WTC11 (cell line): ENCODE data around the gene NPAS3.

Experiments
- CREB1 ChIP-seq: sonication (generic); formaldehyde crosslinking; IDR thresholded peaks from 2 replicates; pipeline ENCODE4 v1.8.0; 2023; ENCODE audit warnings: mild to moderate bottlenecking, missing genetic modification reagents
- JUN ChIP-seq: sonication (generic); formaldehyde crosslinking; IDR thresholded peaks from 2 replicates; pipeline ENCODE4 v1.8.0; 2023; ENCODE audit warnings: mild to moderate bottlenecking, missing genetic modification reagents
- KAT7 ChIP-seq: sonication (generic); formaldehyde crosslinking; IDR thresholded peaks from 2 replicates; pipeline ENCODE4 v1.8.1; 2023; ENCODE audit warnings: missing genetic modification reagents, mild to moderate bottlenecking, borderline replicate concordance
- RELA ChIP-seq: sonication (generic); formaldehyde crosslinking; IDR thresholded peaks from 2 replicates; pipeline ENCODE4 v1.8.1; 2022; ENCODE audit warnings: missing genetic modification reagents, mild to moderate bottlenecking, borderline replicate concordance
- TEAD1 ChIP-seq: sonication (generic); formaldehyde crosslinking; IDR thresholded peaks from 2 replicates; pipeline ENCODE4 v1.8.0; 2022; ENCODE audit warnings: mild to moderate bottlenecking, missing genetic modification reagents
- TEAD4 ChIP-seq: sonication (generic); formaldehyde crosslinking; IDR thresholded peaks from 2 replicates; pipeline ENCODE4 v1.8.0; 2022; ENCODE audit warnings: mild to moderate bottlenecking, missing genetic modification reagents
- ZNF416 ChIP-seq: fragments of 250-450 bp; sonication (Bioruptor Pico); IDR thresholded peaks from 2 replicates; pipeline ENCODE4 v1.9.0; 2021; ENCODE audit warnings: mild to moderate bottlenecking, inconsistent platforms
- TF ChIP-seq, protein P1 (sequence below): sonication (generic); formaldehyde crosslinking; IDR thresholded peaks from 2 replicates; pipeline ENCODE4 v1.8.0; 2022; ENCODE audit warnings: missing genetic modification reagents
- TF ChIP-seq, protein P2 (sequence below): sonication (generic); formaldehyde crosslinking; IDR thresholded peaks from 2 replicates; pipeline ENCODE4 v1.8.0; 2022; ENCODE audit warnings: mild to moderate bottlenecking, missing genetic modification reagents
- TF ChIP-seq, protein P3 (sequence below): fragments of 200-600 bp; IDR thresholded peaks from 2 replicates; pipeline ENCODE4 v1.8.0; 2022; ENCODE audit warnings: antibody characterized with exemption
- TF ChIP-seq, protein P4 (sequence below): sonication (generic); formaldehyde crosslinking; IDR thresholded peaks from 2 replicates; pipeline ENCODE4 v1.8.1; 2023; ENCODE audit warnings: mild to moderate bottlenecking, moderate library complexity, missing genetic modification reagents
- TF ChIP-seq, protein P5 (sequence below): sonication (generic); formaldehyde crosslinking; IDR thresholded peaks from 2 replicates; pipeline ENCODE4 v1.8.0; 2023; ENCODE audit warnings: missing genetic modification reagents
- TF ChIP-seq, protein P6 (sequence below): sonication (generic); formaldehyde crosslinking; conservative IDR thresholded peaks from 2 replicates; pipeline ENCODE4 v1.8.1; 2022; ENCODE audit warnings: mild to moderate bottlenecking, missing genetic modification reagents

DNA sequence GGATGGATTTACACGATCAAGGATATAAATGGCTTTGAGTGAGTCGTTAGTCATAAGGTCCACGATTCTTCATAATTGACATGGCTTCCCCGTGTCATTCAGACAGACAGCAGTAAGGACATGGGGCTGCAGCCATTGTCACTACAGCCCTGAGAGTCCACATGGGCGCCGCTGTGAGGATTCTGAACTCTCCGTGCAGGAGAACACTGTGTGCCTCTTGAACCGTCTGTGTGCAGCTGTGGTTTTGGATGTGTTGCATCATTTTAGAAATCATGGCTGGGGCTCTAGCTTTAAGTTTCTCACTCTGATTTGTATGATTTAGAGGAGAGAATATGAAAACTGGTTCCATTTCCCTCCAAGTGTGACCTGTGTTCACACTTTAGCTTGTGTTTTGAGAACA is 47.2 kb downstream of the NPAS3 start:
- TF ChIP-seq RELA (CRISPR knock-in tag) (no peak), KAT7 (CRISPR knock-in tag) (no peak), TEAD1 (no peak), ZNF416 (CRISPR knock-in tag) (no peak), CREB1 (no peak), TEAD4 (CRISPR knock-in tag) (no peak), JUN (CRISPR knock-in tag) (no peak)
- TF ChIP-seq, protein P1, sequence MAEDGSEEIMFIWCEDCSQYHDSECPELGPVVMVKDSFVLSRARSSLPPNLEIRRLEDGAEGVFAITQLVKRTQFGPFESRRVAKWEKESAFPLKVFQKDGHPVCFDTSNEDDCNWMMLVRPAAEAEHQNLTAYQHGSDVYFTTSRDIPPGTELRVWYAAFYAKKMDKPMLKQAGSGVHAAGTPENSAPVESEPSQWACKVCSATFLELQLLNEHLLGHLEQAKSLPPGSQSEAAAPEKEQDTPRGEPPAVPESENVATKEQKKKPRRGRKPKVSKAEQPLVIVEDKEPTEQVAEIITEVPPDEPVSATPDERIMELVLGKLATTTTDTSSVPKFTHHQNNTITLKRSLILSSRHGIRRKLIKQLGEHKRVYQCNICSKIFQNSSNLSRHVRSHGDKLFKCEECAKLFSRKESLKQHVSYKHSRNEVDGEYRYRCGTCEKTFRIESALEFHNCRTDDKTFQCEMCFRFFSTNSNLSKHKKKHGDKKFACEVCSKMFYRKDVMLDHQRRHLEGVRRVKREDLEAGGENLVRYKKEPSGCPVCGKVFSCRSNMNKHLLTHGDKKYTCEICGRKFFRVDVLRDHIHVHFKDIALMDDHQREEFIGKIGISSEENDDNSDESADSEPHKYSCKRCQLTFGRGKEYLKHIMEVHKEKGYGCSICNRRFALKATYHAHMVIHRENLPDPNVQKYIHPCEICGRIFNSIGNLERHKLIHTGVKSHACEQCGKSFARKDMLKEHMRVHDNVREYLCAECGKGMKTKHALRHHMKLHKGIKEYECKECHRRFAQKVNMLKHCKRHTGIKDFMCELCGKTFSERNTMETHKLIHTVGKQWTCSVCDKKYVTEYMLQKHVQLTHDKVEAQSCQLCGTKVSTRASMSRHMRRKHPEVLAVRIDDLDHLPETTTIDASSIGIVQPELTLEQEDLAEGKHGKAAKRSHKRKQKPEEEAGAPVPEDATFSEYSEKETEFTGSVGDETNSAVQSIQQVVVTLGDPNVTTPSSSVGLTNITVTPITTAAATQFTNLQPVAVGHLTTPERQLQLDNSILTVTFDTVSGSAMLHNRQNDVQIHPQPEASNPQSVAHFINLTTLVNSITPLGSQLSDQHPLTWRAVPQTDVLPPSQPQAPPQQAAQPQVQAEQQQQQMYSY (CRISPR knock-in tag) = no peak
- TF ChIP-seq, protein P2, sequence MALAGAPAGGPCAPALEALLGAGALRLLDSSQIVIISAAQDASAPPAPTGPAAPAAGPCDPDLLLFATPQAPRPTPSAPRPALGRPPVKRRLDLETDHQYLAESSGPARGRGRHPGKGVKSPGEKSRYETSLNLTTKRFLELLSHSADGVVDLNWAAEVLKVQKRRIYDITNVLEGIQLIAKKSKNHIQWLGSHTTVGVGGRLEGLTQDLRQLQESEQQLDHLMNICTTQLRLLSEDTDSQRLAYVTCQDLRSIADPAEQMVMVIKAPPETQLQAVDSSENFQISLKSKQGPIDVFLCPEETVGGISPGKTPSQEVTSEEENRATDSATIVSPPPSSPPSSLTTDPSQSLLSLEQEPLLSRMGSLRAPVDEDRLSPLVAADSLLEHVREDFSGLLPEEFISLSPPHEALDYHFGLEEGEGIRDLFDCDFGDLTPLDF (CRISPR knock-in tag) = no peak
- TF ChIP-seq, protein P3, sequence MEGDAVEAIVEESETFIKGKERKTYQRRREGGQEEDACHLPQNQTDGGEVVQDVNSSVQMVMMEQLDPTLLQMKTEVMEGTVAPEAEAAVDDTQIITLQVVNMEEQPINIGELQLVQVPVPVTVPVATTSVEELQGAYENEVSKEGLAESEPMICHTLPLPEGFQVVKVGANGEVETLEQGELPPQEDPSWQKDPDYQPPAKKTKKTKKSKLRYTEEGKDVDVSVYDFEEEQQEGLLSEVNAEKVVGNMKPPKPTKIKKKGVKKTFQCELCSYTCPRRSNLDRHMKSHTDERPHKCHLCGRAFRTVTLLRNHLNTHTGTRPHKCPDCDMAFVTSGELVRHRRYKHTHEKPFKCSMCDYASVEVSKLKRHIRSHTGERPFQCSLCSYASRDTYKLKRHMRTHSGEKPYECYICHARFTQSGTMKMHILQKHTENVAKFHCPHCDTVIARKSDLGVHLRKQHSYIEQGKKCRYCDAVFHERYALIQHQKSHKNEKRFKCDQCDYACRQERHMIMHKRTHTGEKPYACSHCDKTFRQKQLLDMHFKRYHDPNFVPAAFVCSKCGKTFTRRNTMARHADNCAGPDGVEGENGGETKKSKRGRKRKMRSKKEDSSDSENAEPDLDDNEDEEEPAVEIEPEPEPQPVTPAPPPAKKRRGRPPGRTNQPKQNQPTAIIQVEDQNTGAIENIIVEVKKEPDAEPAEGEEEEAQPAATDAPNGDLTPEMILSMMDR = no peak
- TF ChIP-seq, protein P4, sequence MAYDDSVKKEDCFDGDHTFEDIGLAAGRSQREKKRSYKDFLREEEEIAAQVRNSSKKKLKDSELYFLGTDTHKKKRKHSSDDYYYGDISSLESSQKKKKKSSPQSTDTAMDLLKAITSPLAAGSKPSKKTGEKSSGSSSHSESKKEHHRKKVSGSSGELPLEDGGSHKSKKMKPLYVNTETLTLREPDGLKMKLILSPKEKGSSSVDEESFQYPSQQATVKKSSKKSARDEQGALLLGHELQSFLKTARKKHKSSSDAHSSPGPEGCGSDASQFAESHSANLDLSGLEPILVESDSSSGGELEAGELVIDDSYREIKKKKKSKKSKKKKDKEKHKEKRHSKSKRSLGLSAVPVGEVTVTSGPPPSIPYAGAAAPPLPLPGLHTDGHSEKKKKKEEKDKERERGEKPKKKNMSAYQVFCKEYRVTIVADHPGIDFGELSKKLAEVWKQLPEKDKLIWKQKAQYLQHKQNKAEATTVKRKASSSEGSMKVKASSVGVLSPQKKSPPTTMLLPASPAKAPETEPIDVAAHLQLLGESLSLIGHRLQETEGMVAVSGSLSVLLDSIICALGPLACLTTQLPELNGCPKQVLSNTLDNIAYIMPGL (CRISPR knock-in tag) = no peak
- TF ChIP-seq, protein P5, sequence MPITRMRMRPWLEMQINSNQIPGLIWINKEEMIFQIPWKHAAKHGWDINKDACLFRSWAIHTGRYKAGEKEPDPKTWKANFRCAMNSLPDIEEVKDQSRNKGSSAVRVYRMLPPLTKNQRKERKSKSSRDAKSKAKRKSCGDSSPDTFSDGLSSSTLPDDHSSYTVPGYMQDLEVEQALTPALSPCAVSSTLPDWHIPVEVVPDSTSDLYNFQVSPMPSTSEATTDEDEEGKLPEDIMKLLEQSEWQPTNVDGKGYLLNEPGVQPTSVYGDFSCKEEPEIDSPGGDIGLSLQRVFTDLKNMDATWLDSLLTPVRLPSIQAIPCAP = no peak
- TF ChIP-seq, protein P6, sequence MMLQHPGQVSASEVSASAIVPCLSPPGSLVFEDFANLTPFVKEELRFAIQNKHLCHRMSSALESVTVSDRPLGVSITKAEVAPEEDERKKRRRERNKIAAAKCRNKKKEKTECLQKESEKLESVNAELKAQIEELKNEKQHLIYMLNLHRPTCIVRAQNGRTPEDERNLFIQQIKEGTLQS (CRISPR knock-in tag) = no peak
